Measurements from ENCODE around the gene PPP2R5C. TPM values are rescaled to one million over a fixed set of nuclear protein-coding genes. Genes with fewer than 3 reads are reported as not detected.

PPP2R5C gene
- total RNA-seq, 1 experiment from 2014 or later: 89.9 TPM

DNA sequence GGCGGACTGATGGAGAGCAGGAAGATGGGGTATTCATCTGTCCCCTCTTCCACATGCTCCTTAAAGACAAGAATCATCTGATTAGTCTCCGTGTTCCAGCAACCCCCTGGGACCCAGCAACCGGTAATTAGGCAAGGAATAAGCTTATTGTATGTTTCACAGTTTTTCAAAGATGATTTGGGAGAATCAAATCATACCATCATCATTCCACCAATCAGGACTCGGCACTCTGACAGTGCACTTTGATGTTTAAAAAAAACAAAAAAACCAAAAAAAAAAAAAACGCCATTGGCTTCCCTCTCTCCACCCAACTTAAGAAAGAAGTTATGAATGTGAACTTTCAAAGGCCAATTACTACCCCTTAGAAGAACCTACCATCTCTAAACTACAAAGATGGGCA is 201.5 kb downstream of the PPP2R5C start:
- CTCF ChIA-PET: interaction anchor here (1.0 kb wide), 1 partner anchor 9 kb away, joined by 5 read pairs; no protein-coding TSS in a partner anchor
- ATAC-seq: no peak
- peaks cover 2% of the 10 kb centered on the region for H3K36me3 Mint-ChIP-seq
- no peak overlapping the region for H3K27ac Mint-ChIP-seq
- H3K27me3 Mint-ChIP-seq (ENCODE audit: low read depth): peaks cover 39% of the 10 kb centered on the region
- no peak for TF ChIP-seq TP53 (CRISPR knock-in tag; IDR thresholded peaks at IDR 0.05)
- no peak for TF ChIP-seq SOX15 (CRISPR knock-in tag; IDR thresholded peaks at IDR 0.05)
- TF ChIP-seq TEAD4 (CRISPR knock-in tag; IDR thresholded peaks at IDR 0.05): no peak
- TF ChIP-seq SP1 (CRISPR knock-in tag; conservative IDR thresholded peaks at IDR 0.05): no peak
- no peak for TF ChIP-seq ZNF671 (CRISPR knock-in tag; IDR thresholded peaks at IDR 0.05)
- TF ChIP-seq CREM (CRISPR knock-in tag; IDR thresholded peaks at IDR 0.05): no peak
- TF ChIP-seq, protein P1, sequence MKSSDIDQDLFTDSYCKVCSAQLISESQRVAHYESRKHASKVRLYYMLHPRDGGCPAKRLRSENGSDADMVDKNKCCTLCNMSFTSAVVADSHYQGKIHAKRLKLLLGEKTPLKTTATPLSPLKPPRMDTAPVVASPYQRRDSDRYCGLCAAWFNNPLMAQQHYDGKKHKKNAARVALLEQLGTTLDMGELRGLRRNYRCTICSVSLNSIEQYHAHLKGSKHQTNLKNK (CRISPR knock-in tag; IDR thresholded peaks at IDR 0.05): no peak
- no peak for TF ChIP-seq GTF2I (CRISPR knock-in tag; conservative IDR thresholded peaks at IDR 0.05)
- TF ChIP-seq E2F5 (CRISPR knock-in tag; IDR thresholded peaks at IDR 0.05): no peak
- TF ChIP-seq FOXP1 (CRISPR knock-in tag; IDR thresholded peaks at IDR 0.05; ENCODE audit: borderline replicate concordance): no peak
- TF ChIP-seq CDX4 (CRISPR knock-in tag; IDR thresholded peaks at IDR 0.05; ENCODE audit: borderline replicate concordance): no peak
- TF ChIP-seq, protein P2, sequence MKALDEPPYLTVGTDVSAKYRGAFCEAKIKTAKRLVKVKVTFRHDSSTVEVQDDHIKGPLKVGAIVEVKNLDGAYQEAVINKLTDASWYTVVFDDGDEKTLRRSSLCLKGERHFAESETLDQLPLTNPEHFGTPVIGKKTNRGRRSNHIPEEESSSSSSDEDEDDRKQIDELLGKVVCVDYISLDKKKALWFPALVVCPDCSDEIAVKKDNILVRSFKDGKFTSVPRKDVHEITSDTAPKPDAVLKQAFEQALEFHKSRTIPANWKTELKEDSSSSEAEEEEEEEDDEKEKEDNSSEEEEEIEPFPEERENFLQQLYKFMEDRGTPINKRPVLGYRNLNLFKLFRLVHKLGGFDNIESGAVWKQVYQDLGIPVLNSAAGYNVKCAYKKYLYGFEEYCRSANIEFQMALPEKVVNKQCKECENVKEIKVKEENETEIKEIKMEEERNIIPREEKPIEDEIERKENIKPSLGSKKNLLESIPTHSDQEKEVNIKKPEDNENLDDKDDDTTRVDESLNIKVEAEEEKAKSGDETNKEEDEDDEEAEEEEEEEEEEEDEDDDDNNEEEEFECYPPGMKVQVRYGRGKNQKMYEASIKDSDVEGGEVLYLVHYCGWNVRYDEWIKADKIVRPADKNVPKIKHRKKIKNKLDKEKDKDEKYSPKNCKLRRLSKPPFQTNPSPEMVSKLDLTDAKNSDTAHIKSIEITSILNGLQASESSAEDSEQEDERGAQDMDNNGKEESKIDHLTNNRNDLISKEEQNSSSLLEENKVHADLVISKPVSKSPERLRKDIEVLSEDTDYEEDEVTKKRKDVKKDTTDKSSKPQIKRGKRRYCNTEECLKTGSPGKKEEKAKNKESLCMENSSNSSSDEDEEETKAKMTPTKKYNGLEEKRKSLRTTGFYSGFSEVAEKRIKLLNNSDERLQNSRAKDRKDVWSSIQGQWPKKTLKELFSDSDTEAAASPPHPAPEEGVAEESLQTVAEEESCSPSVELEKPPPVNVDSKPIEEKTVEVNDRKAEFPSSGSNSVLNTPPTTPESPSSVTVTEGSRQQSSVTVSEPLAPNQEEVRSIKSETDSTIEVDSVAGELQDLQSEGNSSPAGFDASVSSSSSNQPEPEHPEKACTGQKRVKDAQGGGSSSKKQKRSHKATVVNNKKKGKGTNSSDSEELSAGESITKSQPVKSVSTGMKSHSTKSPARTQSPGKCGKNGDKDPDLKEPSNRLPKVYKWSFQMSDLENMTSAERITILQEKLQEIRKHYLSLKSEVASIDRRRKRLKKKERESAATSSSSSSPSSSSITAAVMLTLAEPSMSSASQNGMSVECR (CRISPR knock-in tag; IDR thresholded peaks at IDR 0.05; ENCODE audit: borderline replicate concordance): no peak
- TF ChIP-seq, protein P3, sequence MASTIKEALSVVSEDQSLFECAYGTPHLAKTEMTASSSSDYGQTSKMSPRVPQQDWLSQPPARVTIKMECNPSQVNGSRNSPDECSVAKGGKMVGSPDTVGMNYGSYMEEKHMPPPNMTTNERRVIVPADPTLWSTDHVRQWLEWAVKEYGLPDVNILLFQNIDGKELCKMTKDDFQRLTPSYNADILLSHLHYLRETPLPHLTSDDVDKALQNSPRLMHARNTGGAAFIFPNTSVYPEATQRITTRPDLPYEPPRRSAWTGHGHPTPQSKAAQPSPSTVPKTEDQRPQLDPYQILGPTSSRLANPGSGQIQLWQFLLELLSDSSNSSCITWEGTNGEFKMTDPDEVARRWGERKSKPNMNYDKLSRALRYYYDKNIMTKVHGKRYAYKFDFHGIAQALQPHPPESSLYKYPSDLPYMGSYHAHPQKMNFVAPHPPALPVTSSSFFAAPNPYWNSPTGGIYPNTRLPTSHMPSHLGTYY (CRISPR knock-in tag; IDR thresholded peaks at IDR 0.05): no peak
- no peak for TF ChIP-seq E2F4 (CRISPR knock-in tag; IDR thresholded peaks at IDR 0.05; ENCODE audit: borderline replicate concordance, low read depth)
- TF ChIP-seq MAX (CRISPR knock-in tag; IDR thresholded peaks at IDR 0.05): no peak
- TF ChIP-seq, protein P4, sequence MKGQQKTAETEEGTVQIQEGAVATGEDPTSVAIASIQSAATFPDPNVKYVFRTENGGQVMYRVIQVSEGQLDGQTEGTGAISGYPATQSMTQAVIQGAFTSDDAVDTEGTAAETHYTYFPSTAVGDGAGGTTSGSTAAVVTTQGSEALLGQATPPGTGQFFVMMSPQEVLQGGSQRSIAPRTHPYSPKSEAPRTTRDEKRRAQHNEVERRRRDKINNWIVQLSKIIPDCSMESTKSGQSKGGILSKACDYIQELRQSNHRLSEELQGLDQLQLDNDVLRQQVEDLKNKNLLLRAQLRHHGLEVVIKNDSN (CRISPR knock-in tag; IDR thresholded peaks at IDR 0.05): no peak
- TF ChIP-seq E2F1 (CRISPR knock-in tag; IDR thresholded peaks at IDR 0.05): no peak
- TF ChIP-seq ESRRA (CRISPR knock-in tag; IDR thresholded peaks at IDR 0.05; ENCODE audit: borderline replicate concordance): no peak
- no peak for TF ChIP-seq AR (CRISPR knock-in tag; IDR thresholded peaks at IDR 0.05)
- TF ChIP-seq JAZF1 (CRISPR knock-in tag; IDR thresholded peaks at IDR 0.05): no peak
- no peak overlapping the region for H3K4me3 Mint-ChIP-seq
- H3K9me3 Mint-ChIP-seq: no peaks in the 10 kb centered on the region
- POLR2A ChIA-PET: no interaction called here
- DNase-seq (ENCODE audit: low spot score): no peak
- peaks cover 30% of the 10 kb centered on the region for H3K4me1 Mint-ChIP-seq

All from WTC11 (cell line).